HepG2 (cell line): ENCODE results near the gene PYGO2. TPM values are rescaled to one million over a fixed set of nuclear protein-coding genes. Genes with fewer than 3 reads are reported as not detected.

ENCODE experiments used
- ASH2L ChIP-seq: fragments of 300-600, 200-600 bp; sonication (generic); IDR thresholded peaks from 2 replicates; pipeline ENCODE4 v1.7.0; 2017; ENCODE audit warnings: low read depth, mild to moderate bottlenecking, moderate library complexity, mixed read lengths, low read length; ENCODE audit not compliant: insufficient read length
- EZH2 ChIP-seq: conservative IDR thresholded peaks from 2 replicates; pipeline ENCODE4 v1.6.1; 2012; ENCODE audit warnings: mild to moderate bottlenecking, low read depth, low read length, moderate library complexity
- HCFC1 ChIP-seq: fragments of 150-350 bp; IDR thresholded peaks from 2 replicates; pipeline ENCODE4 v1.6.1; 2014; ENCODE audit warnings: low read depth, low read length
- IRF9 ChIP-seq: sonication (generic); formaldehyde crosslinking; IDR thresholded peaks from 2 replicates; pipeline ENCODE4 v1.8.0; 2022; ENCODE audit warnings: missing genetic modification reagents, mild to moderate bottlenecking, borderline replicate concordance
- MAFF ChIP-seq: IDR thresholded peaks from 2 replicates; pipeline ENCODE4 v1.6.1; 2011; ENCODE audit warnings: low read depth, low read length, improper control_type of control experiment
- MED1 ChIP-seq: sonication (generic); formaldehyde crosslinking; IDR thresholded peaks from 2 replicates; pipeline ENCODE4 v1.4.0; 2020; ENCODE audit warnings: missing genetic modification reagents
- MTA3 ChIP-seq: sonication (generic); formaldehyde crosslinking; IDR thresholded peaks from 2 replicates; pipeline ENCODE4 v1.4.0; 2020; ENCODE audit warnings: missing genetic modification reagents
- PHF20 ChIP-seq: sonication (generic); formaldehyde crosslinking; IDR thresholded peaks from 2 replicates; pipeline ENCODE4 v1.5.0; 2020; ENCODE audit warnings: mild to moderate bottlenecking, missing genetic modification reagents
- PLRG1 ChIP-seq: fragments of 450-650 bp; conservative IDR thresholded peaks from 2 replicates; pipeline ENCODE4 v1.6.1; 2016
- REPIN1 ChIP-seq: sonication (generic); formaldehyde crosslinking; IDR thresholded peaks from 2 replicates; pipeline ENCODE4 v1.8.0; 2022; ENCODE audit warnings: missing genetic modification reagents, low read depth, mild to moderate bottlenecking, borderline replicate concordance
- RFXAP ChIP-seq: sonication (generic); formaldehyde crosslinking; IDR thresholded peaks from 2 replicates; pipeline ENCODE4 v1.4.0; 2020; ENCODE audit warnings: missing genetic modification reagents, borderline replicate concordance
- SKIL ChIP-seq: sonication (generic); formaldehyde crosslinking; IDR thresholded peaks from 2 replicates; pipeline ENCODE4 v1.8.0; 2022; ENCODE audit warnings: missing genetic modification reagents, mild to moderate bottlenecking, moderate library complexity, borderline replicate concordance
- SMAD3 ChIP-seq: sonication (generic); formaldehyde crosslinking; IDR thresholded peaks from 2 replicates; pipeline ENCODE4 v1.4.0; 2020; ENCODE audit warnings: missing genetic modification reagents
- TRIM24 ChIP-seq: sonication (generic); formaldehyde crosslinking; IDR thresholded peaks from 2 replicates; pipeline ENCODE4 v1.8.0; 2022; ENCODE audit warnings: mild to moderate bottlenecking, missing genetic modification reagents
- ZFAT ChIP-seq: sonication (generic); formaldehyde crosslinking; conservative IDR thresholded peaks from 2 replicates; pipeline ENCODE4 v1.8.1; 2023; ENCODE audit warnings: missing genetic modification reagents, inconsistent platforms
- ZFP90 ChIP-seq: sonication (generic); formaldehyde crosslinking; IDR thresholded peaks from 2 replicates; pipeline ENCODE4 v1.8.0; 2022; ENCODE audit warnings: missing genetic modification reagents, mild to moderate bottlenecking, inconsistent platforms, borderline replicate concordance
- ZNF230 ChIP-seq: sonication (generic); formaldehyde crosslinking; IDR thresholded peaks from 2 replicates; pipeline ENCODE4 v1.4.0; 2020; ENCODE audit warnings: mild to moderate bottlenecking, missing genetic modification reagents
- ZNF264 ChIP-seq: sonication (generic); formaldehyde crosslinking; IDR thresholded peaks from 2 replicates; pipeline ENCODE4 v1.4.0; 2020; ENCODE audit warnings: missing genetic modification reagents
- ZNF431 ChIP-seq: sonication (generic); formaldehyde crosslinking; IDR thresholded peaks from 2 replicates; pipeline ENCODE4 v1.9.0; 2022; ENCODE audit warnings: missing genetic modification reagents, low read depth, mild to moderate bottlenecking, borderline replicate concordance
- ZNF451 ChIP-seq: sonication (generic); formaldehyde crosslinking; IDR thresholded peaks from 2 replicates; pipeline ENCODE4 v1.5.0; 2020; ENCODE audit warnings: mild to moderate bottlenecking, missing genetic modification reagents
- ZNF660 ChIP-seq: sonication (generic); formaldehyde crosslinking; IDR thresholded peaks from 2 replicates; pipeline ENCODE4 v1.5.1; 2020; ENCODE audit warnings: mild to moderate bottlenecking, low read depth, missing genetic modification reagents, borderline replicate concordance
- ZSCAN30 ChIP-seq: sonication (generic); formaldehyde crosslinking; IDR thresholded peaks from 2 replicates; pipeline ENCODE4 v1.5.0; 2020; ENCODE audit warnings: mild to moderate bottlenecking, missing genetic modification reagents
- polyA plus RNA-seq, 8 experiments: library from polyadenylated mRNA; depleted of rRNA in 3 of 8; stranded (reverse) in 7 of 8; unstranded in 1 of 8; fragments of >200 nt; fragmentation: Illumina TruSeq in 4 of 8; extraction: Trizol in 4 of 8; gene quantifications; 2 replicates each; pipeline versions ENCODE4 v1.2.1 to v1.2.3, GENCODE V29; 2011 to 2016; ENCODE audit warnings: low read depth in 4 of 8, missing spikeins in 1 of 8, mixed read lengths in 1 of 8; ENCODE audit not compliant: insufficient read depth in 1 of 8
- total RNA-seq, 5 experiments: library from RNA; depleted of rRNA; stranded (reverse); fragments of >200 nt; fragmentation: Illumina TruSeq; extraction: Trizol; gene quantifications; 2 replicates each; pipeline ENCODE4 v1.2.3, GENCODE V29; 2016; ENCODE audit warnings: low read depth in 1 of 5
- TF ChIP-seq, protein P1 (sequence below): sonication (generic); formaldehyde crosslinking; IDR thresholded peaks from 2 replicates; pipeline ENCODE4 v1.4.0; 2020; ENCODE audit warnings: missing genetic modification reagents
- TF ChIP-seq, protein P2 (sequence below): fragments of 450-650 bp; IDR thresholded peaks from 2 replicates; pipeline ENCODE4 v1.6.1; 2016

Gene PYGO2
- total and polyA plus RNA-seq, 2 of the 13 experiments (the other 11 are each of a cell fraction or from before 2014, with no cell fraction given), result 20.3 to 21.8 TPM

DNA sequence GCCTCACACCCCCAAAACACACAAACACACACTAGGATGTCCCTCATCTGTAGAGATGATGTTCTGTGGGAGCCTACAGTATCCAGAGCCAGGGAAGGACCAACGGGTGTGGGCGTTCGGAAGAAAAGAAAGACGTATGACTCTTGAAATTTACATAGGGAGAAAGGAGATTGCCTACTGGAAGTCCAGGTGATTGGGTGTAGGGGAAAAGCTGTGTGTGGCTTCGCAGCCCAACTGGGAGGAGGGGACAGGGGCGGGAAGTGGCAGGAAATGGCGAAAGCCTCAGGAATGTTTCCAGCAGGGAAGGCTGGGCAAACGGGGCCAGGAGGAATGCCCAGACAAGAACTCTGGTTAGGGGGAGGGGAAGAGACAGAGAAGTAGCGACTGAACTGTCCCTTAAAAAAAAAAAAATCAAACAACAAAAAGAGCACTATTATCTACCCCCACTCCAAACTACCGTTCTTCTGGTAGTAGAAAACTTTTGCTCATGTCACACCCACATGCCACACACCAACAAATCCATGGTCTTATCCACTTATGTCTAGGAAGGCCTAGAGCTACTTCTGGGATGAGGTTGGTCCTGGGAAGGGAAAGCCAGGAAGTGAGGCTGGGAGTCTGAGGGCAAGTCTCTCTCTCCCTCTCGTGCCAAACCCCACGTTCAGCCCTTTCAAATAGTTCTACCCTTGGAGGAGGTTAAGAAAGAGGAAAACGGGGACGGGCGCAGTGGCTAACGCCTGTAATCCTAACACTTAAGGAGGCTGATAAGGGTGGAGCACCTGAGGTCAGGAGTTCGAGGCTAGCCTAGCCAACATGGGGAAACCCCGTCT lies 11.1 kb upstream of the PYGO2 start (continued):
- TF ChIP-seq SKIL (CRISPR knock-in tag) (no peak; the same call in 1 of the 2 replicates), IRF9 (CRISPR knock-in tag) (no peak), REPIN1 (CRISPR knock-in tag) (no peak), ZSCAN30 (CRISPR knock-in tag) (no peak), PHF20 (CRISPR knock-in tag) (0 out of 2 replicates have a peak, but pooled peaks have one; percentile 46), ZFP90 (CRISPR knock-in tag) (0 out of 2 replicates have a peak, but pooled peaks have one; percentile 60), PLRG1 (no peak), SMAD3 (CRISPR knock-in tag) (peak; percentile 23; the same call in 1 of the 2 replicates), ZNF660 (CRISPR knock-in tag) (no peak), MAFF (no peak), RFXAP (no peak), ZNF431 (CRISPR knock-in tag) (no peak), ASH2L (peak; percentile 46), ZNF230 (CRISPR knock-in tag) (no peak), ZNF264 (CRISPR knock-in tag) (peak; percentile 74; the same call in 1 of the 2 replicates), TRIM24 (CRISPR knock-in tag) (no peak), MED1 (peak; percentile 91), ZNF451 (CRISPR knock-in tag) (no peak), EZH2 (no peak), MTA3 (CRISPR knock-in tag) (no peak), ZFAT (CRISPR knock-in tag) (no peak), HCFC1 (no peak)
- TF ChIP-seq, protein P1, sequence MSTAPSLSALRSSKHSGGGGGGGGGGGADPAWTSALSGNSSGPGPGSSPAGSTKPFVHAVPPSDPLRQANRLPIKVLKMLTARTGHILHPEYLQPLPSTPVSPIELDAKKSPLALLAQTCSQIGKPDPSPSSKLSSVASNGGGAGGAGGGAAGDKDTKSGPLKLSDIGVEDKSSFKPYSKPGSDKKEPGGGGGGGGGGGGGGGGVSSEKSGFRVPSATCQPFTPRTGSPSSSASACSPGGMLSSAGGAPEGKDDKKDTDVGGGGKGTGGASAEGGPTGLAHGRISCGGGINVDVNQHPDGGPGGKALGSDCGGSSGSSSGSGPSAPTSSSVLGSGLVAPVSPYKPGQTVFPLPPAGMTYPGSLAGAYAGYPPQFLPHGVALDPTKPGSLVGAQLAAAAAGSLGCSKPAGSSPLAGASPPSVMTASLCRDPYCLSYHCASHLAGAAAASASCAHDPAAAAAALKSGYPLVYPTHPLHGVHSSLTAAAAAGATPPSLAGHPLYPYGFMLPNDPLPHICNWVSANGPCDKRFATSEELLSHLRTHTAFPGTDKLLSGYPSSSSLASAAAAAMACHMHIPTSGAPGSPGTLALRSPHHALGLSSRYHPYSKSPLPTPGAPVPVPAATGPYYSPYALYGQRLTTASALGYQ (CRISPR knock-in tag), result peak; percentile 22; the same call in 1 of the 2 replicates
- TF ChIP-seq, protein P2, sequence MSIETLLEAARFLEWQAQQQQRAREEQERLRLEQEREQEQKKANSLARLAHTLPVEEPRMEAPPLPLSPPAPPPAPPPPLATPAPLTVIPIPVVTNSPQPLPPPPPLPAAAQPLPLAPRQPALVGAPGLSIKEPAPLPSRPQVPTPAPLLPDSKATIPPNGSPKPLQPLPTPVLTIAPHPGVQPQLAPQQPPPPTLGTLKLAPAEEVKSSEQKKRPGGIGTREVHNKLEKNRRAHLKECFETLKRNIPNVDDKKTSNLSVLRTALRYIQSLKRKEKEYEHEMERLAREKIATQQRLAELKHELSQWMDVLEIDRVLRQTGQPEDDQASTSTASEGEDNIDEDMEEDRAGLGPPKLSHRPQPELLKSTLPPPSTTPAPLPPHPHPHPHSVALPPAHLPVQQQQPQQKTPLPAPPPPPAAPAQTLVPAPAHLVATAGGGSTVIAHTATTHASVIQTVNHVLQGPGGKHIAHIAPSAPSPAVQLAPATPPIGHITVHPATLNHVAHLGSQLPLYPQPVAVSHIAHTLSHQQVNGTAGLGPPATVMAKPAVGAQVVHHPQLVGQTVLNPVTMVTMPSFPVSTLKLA, result no peak
